Ammon's horn (tissue), 1 donor: ENCODE results near the gene GOPC.
"Not testable (repeated sequence)": the region's sequence is repeated elsewhere in the genome, so short reads cannot be mapped to it uniquely, and the experiment has no call there.

Source experiments
- DNase-seq: peaks from one replicate; pipeline ENCODE4 v3.0.0-alpha.2; 2016; ENCODE audit warnings: low spot score

GOPC gene

DNA sequence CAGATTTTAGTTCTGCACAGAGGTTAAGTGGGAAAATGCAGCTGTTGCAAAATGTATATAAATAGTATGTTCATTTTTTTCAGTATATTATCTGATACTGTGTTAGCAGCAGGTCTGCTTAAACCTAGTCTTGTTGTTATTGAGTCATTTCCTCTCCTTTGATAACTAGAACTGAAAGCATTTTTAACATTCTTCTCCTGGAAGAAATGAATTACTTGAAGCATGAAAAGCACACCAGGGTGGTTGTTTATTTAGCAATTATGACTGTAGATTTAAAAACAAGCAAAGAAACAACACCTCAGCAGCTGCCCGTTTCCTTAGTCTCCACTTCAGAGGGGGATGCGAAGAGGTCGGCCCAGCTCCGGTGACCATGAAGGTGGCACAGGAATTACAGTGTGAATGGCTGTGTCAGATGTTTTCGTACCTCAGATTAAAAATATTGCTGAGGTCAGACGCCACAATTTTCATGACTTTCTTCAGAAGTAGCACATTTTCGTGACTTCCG lies 53.5 kb downstream of the GOPC start:
- no peak for DNase-seq

DNA sequence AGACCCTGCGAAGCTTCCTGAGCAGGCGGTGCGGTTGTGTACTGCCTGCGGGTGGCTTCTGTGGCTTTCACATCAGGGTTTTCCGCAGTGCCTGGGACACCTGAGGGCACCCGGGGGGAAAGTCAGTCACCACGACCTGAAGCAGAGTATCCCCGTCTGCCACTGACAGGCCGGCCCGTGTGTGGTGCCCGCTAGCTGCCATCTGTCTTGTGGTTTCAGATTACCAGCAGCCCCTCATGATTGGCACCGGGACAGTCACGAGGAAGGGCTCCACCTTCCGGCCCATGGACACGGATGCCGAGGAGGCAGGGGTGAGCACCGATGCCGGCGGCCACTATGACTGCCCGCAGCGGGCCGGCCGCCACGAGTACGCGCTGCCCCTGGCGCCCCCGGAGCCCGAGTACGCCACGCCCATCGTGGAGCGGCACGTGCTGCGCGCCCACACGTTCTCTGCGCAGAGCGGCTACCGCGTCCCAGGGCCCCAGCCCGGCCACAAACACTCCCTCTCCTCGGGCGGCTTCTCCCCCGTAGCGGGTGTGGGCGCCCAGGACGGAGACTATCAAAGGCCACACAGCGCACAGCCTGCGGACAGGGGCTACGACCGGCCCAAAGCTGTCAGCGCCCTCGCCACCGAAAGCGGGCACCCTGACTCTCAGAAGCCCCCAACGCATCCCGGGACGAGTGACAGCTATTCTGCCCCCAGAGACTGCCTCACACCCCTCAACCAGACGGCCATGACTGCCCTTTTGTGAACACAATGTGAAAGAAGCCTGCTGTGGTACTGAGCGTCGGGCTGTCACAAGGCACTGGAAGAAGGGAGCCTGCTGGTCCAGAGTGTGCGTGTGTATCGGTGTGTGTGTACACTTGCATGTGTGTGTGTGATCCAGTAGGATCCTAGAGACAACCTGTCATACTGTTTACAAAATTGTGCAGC lies 54.4 kb downstream of the GOPC start:
- peak; percentile 68 for DNase-seq

DNA sequence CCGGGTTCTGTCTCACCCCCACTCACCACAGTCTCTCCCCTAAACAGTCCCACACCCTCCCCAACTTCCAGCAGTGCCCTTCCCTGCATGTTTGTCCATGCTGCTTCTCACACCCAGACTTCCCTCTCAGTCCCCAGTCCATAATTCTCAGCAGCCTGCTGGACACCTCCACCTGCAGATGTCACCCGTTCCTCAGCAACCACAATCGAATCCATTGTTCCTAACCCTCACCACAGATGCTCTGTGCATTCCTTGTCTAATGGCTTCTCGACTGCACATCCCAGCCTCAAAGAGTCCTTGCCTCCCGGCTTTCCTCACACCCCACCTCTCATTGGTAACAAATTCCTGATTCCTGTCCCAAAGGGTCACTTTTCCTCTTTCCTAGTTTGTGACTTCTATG lies 55.6 kb downstream of the GOPC start:
- no peak for DNase-seq

DNA sequence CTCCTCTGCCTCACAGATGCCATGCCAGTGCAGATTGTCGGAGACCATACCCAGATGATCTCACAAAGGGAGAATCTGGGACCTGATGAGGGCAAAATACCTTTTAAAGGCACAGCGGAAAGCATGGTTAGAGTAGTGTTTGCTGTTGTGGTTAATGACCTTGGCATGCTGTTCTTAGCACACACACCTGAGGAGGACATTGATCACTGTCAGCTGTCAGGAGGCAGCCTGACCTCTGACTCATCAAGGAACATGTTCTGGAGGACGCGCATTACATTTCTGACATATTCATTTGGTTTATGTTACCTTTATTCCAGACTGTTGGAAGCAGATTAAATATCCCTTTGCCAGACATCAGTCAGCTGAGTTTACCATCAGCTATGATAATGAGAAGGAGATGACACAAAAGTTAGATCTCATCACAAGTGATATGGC lies 57.1 kb downstream of the GOPC start:
- no peak for DNase-seq

DNA sequence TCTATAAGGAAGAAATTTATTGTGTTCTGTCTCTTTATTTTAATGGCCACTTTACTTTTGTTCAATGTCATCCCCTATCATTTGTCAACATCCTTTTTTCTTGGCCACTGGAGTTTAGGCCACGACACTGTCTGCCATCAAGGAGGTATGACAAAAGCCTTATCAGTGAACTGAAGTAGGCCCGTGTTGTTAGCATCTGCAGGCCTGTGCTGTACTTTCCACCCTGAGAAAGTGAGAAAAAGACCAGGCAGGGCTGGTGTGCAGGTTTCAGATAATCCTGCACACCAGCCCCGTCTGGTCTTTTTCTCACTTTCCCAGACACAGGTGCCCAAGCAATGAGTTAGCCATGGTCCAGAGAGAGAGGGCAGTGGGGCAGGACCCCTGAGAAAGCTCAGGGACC lies 57.6 kb downstream of the GOPC start:
- no peak for DNase-seq

DNA sequence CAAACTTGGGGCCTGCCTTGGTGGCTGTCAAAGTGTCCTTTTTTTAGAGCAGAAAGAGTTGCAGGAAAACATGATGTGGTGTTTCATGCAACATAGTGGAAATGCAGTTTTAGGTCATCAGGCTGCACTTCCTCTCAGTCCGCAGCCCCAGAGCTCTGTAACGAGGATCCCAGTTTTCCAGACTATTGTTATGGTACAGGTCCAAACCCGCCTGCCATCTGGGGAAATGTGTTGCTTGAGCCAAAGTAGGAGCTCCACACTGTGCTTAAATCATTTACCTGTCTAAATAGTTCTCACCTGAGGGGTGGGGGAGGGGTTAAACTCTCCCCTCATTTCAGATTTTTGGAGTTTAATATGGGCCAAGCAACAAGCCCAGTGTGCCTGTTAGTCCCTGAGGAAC lies 59.8 kb downstream of the GOPC start:
- DNase-seq: no peak

DNA sequence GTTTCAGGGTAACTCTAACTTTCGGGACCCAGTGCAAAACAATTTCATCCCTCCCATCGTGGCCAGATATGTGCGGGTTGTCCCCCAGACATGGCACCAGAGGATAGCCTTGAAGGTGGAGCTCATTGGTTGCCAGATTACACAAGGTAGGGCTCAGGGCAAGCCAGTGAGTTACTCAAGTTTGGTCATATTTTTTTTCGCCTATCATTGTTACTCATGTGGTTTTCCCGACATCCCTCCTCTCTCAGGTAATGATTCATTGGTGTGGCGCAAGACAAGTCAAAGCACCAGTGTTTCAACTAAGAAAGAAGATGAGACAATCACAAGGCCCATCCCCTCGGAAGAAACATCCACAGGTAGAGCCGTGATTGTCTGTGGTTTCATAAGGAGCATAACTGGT lies 61.6 kb downstream of the GOPC start:
- no peak for DNase-seq

DNA sequence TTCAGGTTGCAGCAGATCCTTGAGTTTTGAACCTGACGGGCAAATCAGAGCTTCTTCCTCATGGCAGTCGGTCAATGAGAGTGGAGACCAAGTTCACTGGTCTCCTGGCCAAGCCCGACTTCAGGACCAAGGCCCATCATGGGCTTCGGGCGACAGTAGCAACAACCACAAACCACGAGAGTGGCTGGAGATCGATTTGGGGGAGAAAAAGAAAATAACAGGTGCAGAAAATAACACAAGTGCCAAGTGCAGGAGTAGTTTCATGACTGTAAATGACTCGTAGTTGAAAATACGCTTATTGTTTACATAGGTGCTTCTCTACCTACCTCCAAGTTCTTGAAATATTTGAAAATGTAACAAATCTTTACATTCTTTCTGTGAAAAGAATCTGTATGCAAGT lies 63.7 kb downstream of the GOPC start:
- no peak for DNase-seq

DNA sequence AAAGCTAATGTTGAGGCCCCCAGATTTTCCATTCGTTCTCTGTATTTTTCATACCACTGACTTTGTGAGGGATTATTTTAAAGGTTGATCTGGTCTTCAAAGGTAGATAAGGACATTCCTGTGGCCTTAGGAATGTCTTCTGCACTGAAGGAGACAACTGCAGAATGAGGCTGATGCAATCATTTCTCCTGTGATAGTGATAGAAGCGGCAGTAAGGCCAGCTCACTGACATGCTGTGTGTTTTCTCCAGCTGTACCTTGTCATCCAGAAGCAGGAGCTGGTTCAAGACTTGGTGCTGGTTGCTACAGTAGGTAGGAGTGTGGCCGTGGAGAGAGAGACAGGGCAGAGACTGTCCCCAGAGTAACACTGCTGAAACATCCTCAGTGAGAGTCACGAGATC lies 66.0 kb downstream of the GOPC start:
- DNase-seq: no peak

DNA sequence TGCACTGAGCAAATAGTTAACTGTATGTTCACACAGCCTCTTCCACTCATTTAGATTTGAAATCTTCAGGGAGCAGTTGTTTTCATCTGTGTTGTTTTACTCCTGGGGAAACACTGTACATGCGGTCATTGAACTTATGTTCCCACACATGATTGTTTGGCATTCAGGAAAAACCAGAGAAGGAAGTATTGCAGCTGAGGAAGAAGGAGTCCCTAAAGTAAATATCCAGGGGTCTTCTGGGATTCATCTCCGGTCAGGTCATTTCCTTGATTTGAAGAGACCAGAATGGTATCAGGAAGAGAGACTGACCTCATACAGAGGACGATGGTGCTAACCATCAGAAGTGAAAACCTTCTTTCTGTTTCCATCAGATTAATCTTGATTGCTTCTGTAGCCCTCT lies 67.3 kb downstream of the GOPC start:
- no peak for DNase-seq

DNA sequence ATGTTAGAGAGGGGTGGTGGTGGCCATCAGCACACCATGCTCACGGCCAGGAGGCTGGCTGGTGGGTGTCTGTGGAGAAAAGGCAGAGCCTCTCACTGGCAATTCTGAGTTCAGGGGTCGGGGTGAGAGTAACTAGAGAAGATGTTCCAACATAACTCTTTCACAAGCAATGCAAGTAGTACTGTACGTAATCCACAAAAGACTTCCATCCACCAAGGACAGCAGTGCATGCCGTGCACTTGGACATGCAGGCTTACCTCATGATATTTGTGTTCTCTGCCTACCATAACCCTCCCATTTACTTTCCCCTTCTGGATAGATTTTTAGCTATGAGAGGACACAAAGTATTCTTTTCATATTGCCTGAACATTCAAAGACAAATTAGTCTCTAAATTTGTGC lies 68.5 kb downstream of the GOPC start:
- DNase-seq: no peak

DNA sequence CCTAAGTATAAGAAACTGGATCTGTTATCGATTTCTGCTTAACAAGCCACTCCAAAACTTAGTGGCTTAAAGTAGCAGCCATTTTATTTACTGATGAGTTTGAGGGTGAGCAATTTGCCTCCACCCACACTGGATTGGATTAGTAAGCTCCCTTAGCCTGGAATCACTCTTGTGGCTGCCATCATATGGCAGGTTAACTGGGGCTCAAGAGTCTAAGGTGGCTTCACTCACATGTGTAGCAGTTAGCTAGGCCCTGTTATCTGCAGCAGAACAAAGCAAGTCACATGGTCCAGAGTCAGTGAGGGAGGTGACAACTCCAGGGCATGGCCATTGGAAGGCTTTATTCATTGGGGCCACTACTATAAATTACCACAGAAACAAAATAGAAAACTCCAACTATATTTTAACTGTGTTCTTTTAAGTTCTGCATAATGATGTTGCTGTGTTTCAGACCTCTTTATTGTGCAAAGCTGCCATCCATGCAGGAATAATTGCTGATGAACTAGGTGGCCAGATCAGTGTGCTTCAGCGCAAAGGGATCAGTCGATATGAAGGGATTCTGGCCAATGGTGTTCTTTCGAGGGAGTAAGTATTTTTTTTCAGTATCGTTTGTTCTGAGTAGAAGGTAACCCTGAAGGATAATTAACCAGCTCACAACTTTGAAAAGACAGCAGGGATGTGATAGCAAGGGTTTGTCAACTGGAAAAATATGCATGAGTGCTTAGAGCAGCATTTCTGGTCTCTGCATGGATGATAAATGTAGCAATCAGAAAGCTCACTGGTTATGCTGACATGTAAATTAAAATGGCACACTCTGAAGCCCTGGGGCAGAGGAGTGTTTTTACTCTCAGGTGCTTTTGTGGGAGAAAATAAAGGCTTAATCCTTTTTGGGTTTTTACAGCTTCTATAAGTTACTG lies 70.2 kb downstream of the GOPC start:
- no peak for DNase-seq

DNA sequence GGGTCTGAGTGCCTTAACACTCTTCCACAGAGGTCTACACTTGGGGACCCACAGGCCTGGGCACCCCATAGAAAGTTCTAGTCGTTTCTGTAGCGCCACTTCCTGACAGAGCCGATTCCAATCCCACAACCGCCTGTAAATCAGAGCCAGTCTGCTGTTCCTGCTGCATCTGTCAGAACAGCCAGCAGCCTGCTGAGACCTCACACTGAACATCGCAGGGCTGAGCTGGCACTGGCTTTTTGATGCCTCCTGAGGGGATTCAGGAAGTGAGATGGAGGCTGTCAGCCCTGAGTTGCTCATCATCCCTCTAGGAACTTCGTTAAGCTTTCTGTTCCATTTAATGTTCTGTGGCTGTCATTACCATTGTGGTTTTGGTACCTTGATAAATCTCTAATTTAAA lies 71.0 kb downstream of the GOPC start:
- no peak for DNase-seq

DNA sequence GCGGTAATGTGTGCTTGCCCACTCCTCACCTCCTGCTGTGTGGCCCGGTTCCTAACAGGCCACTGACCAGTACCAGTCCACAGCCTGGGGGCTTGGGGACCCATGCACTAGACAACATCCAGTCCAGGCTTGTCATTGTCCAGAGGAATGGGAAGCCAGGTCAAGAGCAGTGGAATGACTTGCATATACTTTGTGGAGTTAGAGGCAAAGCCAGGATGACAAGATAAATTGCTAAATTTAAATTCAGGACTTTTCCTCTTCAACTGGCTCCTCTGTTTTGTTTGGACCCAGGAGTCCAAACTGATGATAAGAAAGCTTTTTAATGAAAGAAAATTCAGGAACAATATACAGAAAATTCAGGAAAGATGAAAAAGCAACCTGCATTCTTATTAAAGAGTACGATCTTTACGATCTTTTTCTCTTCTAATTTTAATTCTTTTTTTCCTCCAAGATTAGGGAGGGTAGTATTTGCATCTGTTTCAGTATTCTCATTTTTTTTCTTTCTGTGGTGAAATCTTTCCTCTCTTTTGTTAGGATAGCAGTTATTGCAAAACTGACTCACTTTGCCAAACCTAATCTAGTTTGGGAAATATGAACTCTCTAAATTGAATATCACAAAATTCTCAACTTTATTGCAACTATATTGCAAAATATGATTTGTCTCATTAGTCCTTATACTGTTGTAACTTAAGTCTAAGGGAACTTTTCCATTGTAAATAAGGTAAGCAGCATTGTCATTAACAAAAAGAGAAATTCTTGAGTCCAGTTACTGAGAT lies 71.7 kb downstream of the GOPC start:
- DNase-seq: no peak

DNA sequence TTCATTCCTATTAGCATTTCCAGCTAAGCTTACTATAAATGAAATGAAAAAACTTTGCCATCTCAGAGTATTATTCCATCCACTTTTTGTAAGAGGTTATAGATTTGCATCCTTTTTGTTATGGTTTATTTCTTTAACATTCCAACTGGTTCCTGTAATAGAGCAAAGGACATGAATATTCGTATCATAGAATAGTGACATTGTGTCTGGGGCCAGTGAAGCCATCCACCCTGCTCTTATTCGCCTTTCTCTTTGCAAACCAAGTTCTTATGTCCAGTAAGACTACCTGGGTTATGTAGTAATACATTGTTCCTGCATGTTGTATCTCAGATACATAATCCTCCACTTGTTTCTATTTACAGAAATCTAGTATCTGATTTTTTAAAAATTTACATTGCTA lies 76.7 kb downstream of the GOPC start:
- no peak for DNase-seq

DNA sequence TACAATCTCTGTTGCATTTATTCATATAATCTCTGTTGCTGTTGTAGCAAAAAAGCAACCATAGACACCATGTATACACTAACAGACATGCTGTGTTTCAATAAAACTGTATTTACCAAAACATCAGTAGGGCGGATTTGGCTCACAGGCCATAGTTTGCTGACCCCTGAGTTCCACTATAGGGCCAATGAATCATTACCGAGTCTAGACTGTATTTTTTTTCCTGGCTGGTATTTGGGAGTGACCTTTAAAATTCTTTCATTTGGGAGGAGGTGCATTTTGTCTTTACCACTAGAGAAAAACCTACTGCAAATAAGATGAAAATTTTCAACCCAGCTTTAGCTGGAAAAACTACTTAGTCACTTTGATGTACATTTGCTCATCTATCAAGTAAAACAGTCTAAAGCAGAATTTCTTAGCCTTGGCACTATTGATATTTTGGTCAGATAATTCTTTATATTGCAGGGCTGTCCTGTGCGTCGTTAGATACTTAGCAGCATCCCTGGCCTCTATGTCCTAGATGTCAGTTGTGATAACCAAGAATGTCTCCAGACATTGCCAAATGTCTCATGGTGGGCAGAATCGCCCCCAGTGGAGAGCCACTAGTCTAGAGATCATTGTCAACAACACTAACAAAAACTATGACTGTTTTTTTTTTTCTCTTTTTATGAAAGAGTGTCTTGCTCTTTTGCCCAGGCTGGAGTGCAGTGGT lies 80.4 kb downstream of the GOPC start:
- no peak for DNase-seq

DNA sequence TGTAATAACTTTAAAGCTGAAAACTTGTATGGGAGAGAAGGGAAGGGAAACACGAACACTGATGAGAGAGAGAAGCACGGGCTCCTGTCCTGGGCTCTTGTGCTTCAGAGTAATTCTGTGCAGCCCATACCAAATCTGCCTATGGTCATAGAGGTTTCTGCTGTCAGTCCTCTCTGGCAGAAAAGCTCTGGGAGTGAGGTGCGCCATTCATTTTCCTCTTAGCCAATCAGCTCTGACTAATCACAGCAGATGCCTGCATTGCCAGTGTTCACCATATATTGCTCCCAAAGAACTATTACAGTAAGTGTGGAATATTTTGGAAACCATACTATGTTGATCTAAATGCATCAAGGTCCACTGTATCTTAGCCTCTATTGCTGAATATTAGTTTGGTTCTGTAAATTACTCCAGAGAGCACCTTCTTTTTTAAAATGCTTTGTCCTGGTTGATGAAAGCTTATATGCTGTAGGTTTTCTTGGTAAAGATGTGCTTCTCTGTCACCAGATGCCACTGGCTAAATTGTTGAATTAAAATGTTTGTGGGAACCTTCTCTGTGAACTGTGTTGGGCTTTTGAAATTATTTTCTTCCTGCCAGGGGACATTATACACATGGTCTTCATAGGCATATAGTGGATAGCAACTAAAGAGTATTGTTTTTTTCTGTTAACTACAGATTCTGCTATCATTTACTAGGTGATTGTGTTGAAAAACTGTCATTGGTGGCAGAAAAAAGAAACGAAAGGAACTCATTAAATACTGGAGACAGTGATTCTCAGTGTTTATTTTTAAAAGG lies 81.5 kb downstream of the GOPC start:
- DNase-seq: no peak

DNA sequence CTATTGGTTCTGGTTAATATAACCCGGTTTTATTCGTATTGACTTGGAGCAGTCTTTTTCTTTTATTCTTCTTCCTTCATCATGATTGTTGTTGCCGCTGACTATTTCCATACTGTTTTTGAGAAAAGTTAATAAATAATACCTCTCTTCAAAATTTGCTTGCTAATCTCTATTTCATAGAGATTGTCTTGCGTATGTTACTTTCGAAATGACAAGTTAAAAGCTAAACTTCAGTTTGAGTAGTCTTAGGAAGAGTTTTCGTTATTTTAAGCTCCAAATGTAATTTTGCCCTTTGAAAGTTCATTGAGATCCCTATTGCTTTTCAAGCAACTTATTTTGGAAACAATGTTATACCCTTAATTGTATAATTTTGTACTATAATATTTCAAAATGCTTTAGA lies 83.4 kb downstream of the GOPC start:
- DNase-seq: no peak

DNA sequence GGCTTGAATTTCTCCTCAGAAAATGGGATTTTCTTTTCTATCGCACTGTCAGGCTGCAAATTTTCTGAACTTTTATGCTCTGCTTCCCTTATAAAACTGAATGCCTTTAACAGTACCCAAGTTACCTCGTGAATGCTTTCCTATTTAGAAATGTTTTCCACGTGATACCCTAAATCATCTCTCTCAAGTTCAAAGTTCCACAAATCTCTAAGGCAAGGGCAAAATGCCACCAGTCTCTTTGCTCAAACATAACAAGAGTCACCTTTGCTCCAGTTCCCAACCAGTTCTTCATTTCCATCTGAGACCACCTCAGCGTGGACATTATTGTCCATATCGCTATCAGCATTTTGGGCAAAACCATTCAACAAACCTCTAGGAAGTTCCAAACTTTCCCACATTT lies 84.3 kb downstream of the GOPC start:
- not testable (repeated sequence) for DNase-seq

DNA sequence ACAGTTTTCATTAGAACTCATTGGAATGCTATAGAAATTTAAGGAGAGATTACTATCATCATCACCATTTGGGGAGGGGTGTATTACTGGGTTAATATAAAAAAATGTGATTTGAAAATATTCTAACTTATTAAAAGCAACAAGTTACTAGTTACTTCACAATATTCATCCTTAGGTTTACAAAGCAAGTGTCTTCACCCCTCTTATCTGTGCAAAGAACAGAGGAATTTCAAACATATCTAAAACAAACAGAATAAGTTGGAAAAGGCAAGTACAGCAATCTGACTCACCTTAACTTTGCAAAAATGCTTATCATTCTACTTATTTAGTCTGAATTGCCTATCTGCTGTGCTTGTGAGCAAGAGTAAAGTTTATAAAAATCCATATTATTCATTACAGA lies 87.0 kb downstream of the GOPC start:
- no peak for DNase-seq

DNA sequence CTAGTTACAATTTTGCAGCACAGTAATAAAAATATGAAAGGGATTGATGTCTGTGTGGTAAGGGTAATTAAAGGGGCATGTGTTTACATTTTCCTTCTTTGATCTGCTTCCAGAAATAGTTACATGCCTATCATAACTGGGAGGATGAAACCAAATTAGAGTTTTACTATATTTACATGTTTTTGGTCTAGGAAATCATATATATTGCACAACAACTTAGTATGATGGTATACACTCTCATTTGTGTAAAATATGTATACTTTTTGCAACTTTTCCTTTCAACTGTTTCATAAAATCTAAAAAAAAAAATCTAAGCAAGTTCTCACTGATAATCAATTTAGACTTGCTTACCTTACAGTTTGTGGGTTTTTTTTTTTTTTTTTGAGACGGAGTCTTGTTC lies 87.7 kb downstream of the GOPC start:
- DNase-seq: no peak
